GM23338 (cell line): ENCODE measurements around the gene FAM222A. TPM values are rescaled to one million over a fixed set of nuclear protein-coding genes. Genes with fewer than 3 reads are reported as not detected.

Experiments
- ATAC-seq: fragments of 200-7000 bp; cut with Tn5 transposase; 3 replicates; pipeline ENCODE4 v1.9.1; 2020
- DNase-seq: peaks from one replicate; pipeline ENCODE4 v3.0.0-alpha.2; 2015; ENCODE audit warnings: low spot score
- H2AFZ ChIP-seq: fragments of 200-600 bp; sonication (generic); 2 replicates; pipeline ENCODE4 v1.8.0; 2016; ENCODE audit warnings: antibody characterized with exemption, mild to moderate bottlenecking, moderate library complexity
- H3F3A ChIP-seq: fragments of 200-600 bp; sonication (generic); replicated peaks from 2 replicates; pipeline ENCODE4 v1.8.0; 2017; ENCODE audit warnings: antibody characterized with exemption, mixed run types, low read depth
- H3K27ac ChIP-seq: fragments of 200-600 bp; sonication (generic); 2 replicates; pipeline ENCODE4 v1.6.1; 2016; ENCODE audit warnings: low read depth
- H3K27me3 ChIP-seq: fragments of 200-600 bp; sonication (generic); 2 replicates; pipeline ENCODE4 v1.8.0; 2016; ENCODE audit warnings: mild to moderate bottlenecking, mixed run types, moderate library complexity; ENCODE audit not compliant: insufficient read depth
- H3K36me3 ChIP-seq: fragments of 200-600 bp; sonication (generic); 2 replicates; pipeline ENCODE4 v1.8.0; 2016; ENCODE audit warnings: mild to moderate bottlenecking; ENCODE audit not compliant: insufficient read depth
- H3K4me1 ChIP-seq: fragments of 200-600 bp; sonication (generic); 2 replicates; pipeline ENCODE4 v1.8.0; 2016; ENCODE audit warnings: mild to moderate bottlenecking, moderate library complexity; ENCODE audit not compliant: insufficient read depth
- H3K4me2 ChIP-seq: fragments of 200-600 bp; sonication (generic); 2 replicates; pipeline ENCODE4 v1.7.1; 2017; ENCODE audit warnings: mixed run types
- H3K4me3 ChIP-seq: fragments of 200-600 bp; sonication (generic); 2 replicates; pipeline ENCODE4 v1.6.1; 2016; ENCODE audit warnings: mixed run types
- H3K79me2 ChIP-seq: fragments of 200-600 bp; sonication (generic); replicated peaks from 2 replicates; pipeline ENCODE4 v1.8.0; 2017; ENCODE audit warnings: mild to moderate bottlenecking; ENCODE audit not compliant: insufficient read depth
- H3K9me2 ChIP-seq: fragments of 200-600 bp; sonication (generic); 2 replicates; pipeline ENCODE4 v1.8.0; 2017; ENCODE audit not compliant: insufficient read depth
- H4K20me1 ChIP-seq: fragments of 200-600 bp; sonication (generic); replicated peaks from 2 replicates; pipeline ENCODE4 v1.8.0; 2017; ENCODE audit warnings: mild to moderate bottlenecking; ENCODE audit not compliant: insufficient read depth
- H3K27ac Mint-ChIP-seq: 2 replicates; pipeline ENCODE4 v1.8.0; 2020; ENCODE audit warnings: inconsistent platforms, mild to moderate bottlenecking, moderate library complexity, mixed read lengths
- H3K27me3 Mint-ChIP-seq: 3 replicates; pipeline ENCODE4 v1.8.0; 2022; ENCODE audit warnings: low read depth, mild to moderate bottlenecking, moderate library complexity, mixed read lengths, inconsistent platforms; ENCODE audit not compliant: insufficient read depth, poor library complexity
- H3K36me3 Mint-ChIP-seq: 3 replicates; pipeline ENCODE4 v1.8.0; 2021; ENCODE audit warnings: low read depth, mild to moderate bottlenecking, inconsistent platforms, moderate library complexity, mixed read lengths
- H3K4me1 Mint-ChIP-seq: 3 replicates; pipeline ENCODE4 v1.8.0; 2020; ENCODE audit warnings: mild to moderate bottlenecking, inconsistent platforms, mixed read lengths
- H3K4me3 Mint-ChIP-seq: 3 replicates; pipeline ENCODE4 v1.8.0; 2021; ENCODE audit warnings: moderate library complexity, mild to moderate bottlenecking, inconsistent platforms, mixed read lengths
- H3K9me3 Mint-ChIP-seq: 3 replicates; pipeline ENCODE4 v1.8.0; 2020; ENCODE audit warnings: moderate library complexity, mild to moderate bottlenecking, inconsistent platforms, mixed read lengths
- CTCF ChIP-seq, 2 experiments: fragments of 200-600 bp in 1 of 2; sonication (generic) in 1 of 2; conservative IDR thresholded peaks; 2 replicates each; pipeline versions ENCODE4 v1.5.1 to v1.6.1; 2016 to 2017; ENCODE audit warnings: antibody characterized with exemption in 2 of 2, low read depth in 2 of 2, mild to moderate bottlenecking in 2 of 2, moderate library complexity in 1 of 2
- EZH2 ChIP-seq: fragments of 200-600 bp; sonication (generic); IDR thresholded peaks from one replicate; pipeline ENCODE4 v1.8.0; 2017; ENCODE audit warnings: antibody characterized with exemption, mild to moderate bottlenecking, low read depth; ENCODE audit not compliant: unreplicated experiment
- EZH2phosphoT487 ChIP-seq: fragments of 200-600 bp; sonication (generic); IDR thresholded peaks from one replicate; pipeline ENCODE4 v1.8.1; 2018; ENCODE audit warnings: antibody characterized with exemption; ENCODE audit not compliant: unreplicated experiment
- JUNB ChIP-seq: IDR thresholded peaks from one replicate; pipeline ENCODE4 v1.6.1; 2016; ENCODE audit warnings: antibody characterized with exemption; ENCODE audit not compliant: unreplicated experiment
- NANOG ChIP-seq: IDR thresholded peaks from 2 replicates; pipeline ENCODE4 v1.6.1; 2016; ENCODE audit warnings: antibody characterized with exemption, borderline replicate concordance
- REST ChIP-seq: IDR thresholded peaks from one replicate; pipeline ENCODE4 v1.6.1; 2018; ENCODE audit warnings: antibody characterized with exemption; ENCODE audit not compliant: unreplicated experiment
- STAT1 ChIP-seq: IDR thresholded peaks from one replicate; pipeline ENCODE4 v1.6.1; 2016; ENCODE audit warnings: antibody characterized with exemption; ENCODE audit not compliant: unreplicated experiment
- ZNF114 ChIP-seq: fragments of 250-450 bp; sonication (Bioruptor Pico); IDR thresholded peaks from 2 replicates; pipeline ENCODE4 v1.5.0; 2020; ENCODE audit warnings: mild to moderate bottlenecking, moderate library complexity
- ZNF331 ChIP-seq: fragments of 250-450 bp; sonication (Bioruptor Pico); IDR thresholded peaks from 2 replicates; pipeline ENCODE4 v1.5.0; 2020; ENCODE audit warnings: low read depth, mild to moderate bottlenecking, moderate library complexity
- ZNF462 ChIP-seq: fragments of 250-450 bp; sonication (Bioruptor Pico); IDR thresholded peaks from 2 replicates; pipeline ENCODE4 v1.5.0; 2020; ENCODE audit warnings: mild to moderate bottlenecking, moderate library complexity
- polyA plus RNA-seq: library from polyadenylated mRNA; unstranded; fragments of >200 nt; fragmentation: Nextera tagmentation; extraction: Ambion mirVana; gene quantifications from 2 replicates; pipeline ENCODE4 v1.2.1, GENCODE V29; 2016
- total RNA-seq: library from RNA; depleted of rRNA; stranded (reverse); fragments of >200 nt; shearing (Covaris generic); gene quantifications from 2 replicates; pipeline ENCODE4 v1.2.3, GENCODE V29; 2014

FAM222A gene
- total and polyA plus RNA-seq, 2 experiments from 2014 or later = 0.78 to 2.1 TPM

GRCh38 chr12:109703684-109704083 is 9.9 kb upstream of the FAM222A start (continued):
- TF ChIP-seq REST = no peak
- TF ChIP-seq ZNF114 (CRISPR knock-in tag) = no peak
- no peak for TF ChIP-seq STAT1
- no peak for TF ChIP-seq EZH2phosphoT487

GRCh38 chr12:109704371-109705098 is 9.1 kb upstream of the FAM222A start:
- no peaks in the 10 kb centered on the region for H3K9me3 Mint-ChIP-seq
- Histone ChIP-seq H3K4me2 (no peak overlapping the region), H3K4me1 (peaks cover 8% of the 10 kb centered on the region; the same call in 1 of the 2 replicates), H3K27me3 (no peaks in the 10 kb centered on the region), H3K9me2 (no peaks in the 10 kb centered on the region), H4K20me1 (no peaks in the 10 kb centered on the region), H3K36me3 (no peaks in the 10 kb centered on the region), H2AFZ (no peak overlapping the region), H3K27ac (no peak overlapping the region), H3F3A (no peaks in the 10 kb centered on the region), H3K4me3 (no peak overlapping the region), H3K79me2 (no peaks in the 10 kb centered on the region)
- DNase-seq (no peak), ATAC-seq (no peak)
- H3K27ac Mint-ChIP-seq = no peak overlapping the region
- peaks cover 13% of the 10 kb centered on the region for H3K4me1 Mint-ChIP-seq
- no peak for TF ChIP-seq STAT1
- TF ChIP-seq NANOG = no peak
- no peak for TF ChIP-seq ZNF331 (CRISPR knock-in tag)
- no peak for TF ChIP-seq CTCF (conservative IDR thresholded peaks at IDR 0.05; ENCODE audit: low read depth in 2 of 2)
- TF ChIP-seq EZH2phosphoT487 = no peak
- TF ChIP-seq EZH2 = no peak
- no peak for TF ChIP-seq JUNB
- TF ChIP-seq ZNF462 = no peak
- H3K36me3 Mint-ChIP-seq = no peaks in the 10 kb centered on the region
- H3K27me3 Mint-ChIP-seq = peaks cover 5% of the 10 kb centered on the region
- no peak overlapping the region for H3K4me3 Mint-ChIP-seq
